Ishikawa (cell line): Measurements from ENCODE around the gene CACYBP.

ENCODE experiments used
- CEBPB ChIP-seq: IDR thresholded peaks from 2 replicates; pipeline ENCODE4 v1.6.1; 2012
- CREB1 ChIP-seq: IDR thresholded peaks from 2 replicates; pipeline ENCODE4 v1.6.1; 2012; ENCODE audit warnings: low read depth
- EP300 ChIP-seq: IDR thresholded peaks from 2 replicates; pipeline ENCODE4 v1.6.1; 2012; ENCODE audit warnings: borderline replicate concordance
- FOXM1 ChIP-seq: IDR thresholded peaks from 2 replicates; pipeline ENCODE4 v1.6.1; 2012; ENCODE audit warnings: low read depth, borderline replicate concordance
- MAX ChIP-seq: IDR thresholded peaks from 2 replicates; pipeline ENCODE4 v1.6.1; 2012
- NFIC ChIP-seq: IDR thresholded peaks from 2 replicates; pipeline ENCODE4 v1.6.1; 2012
- RAD21 ChIP-seq: IDR thresholded peaks from 2 replicates; pipeline ENCODE4 v1.6.1; 2012; ENCODE audit warnings: low read depth
- REST ChIP-seq: IDR thresholded peaks from 2 replicates; pipeline ENCODE4 v1.6.1; 2012; ENCODE audit warnings: low read depth, mild to moderate bottlenecking
- TAF1 ChIP-seq: IDR thresholded peaks from 2 replicates; pipeline ENCODE4 v1.6.1; 2012; ENCODE audit warnings: low read depth, mild to moderate bottlenecking
- TCF12 ChIP-seq: IDR thresholded peaks from 2 replicates; pipeline ENCODE4 v1.6.1; 2012; ENCODE audit warnings: low read depth
- TEAD4 ChIP-seq: IDR thresholded peaks from 2 replicates; pipeline ENCODE4 v1.6.1; 2012
- USF1 ChIP-seq: IDR thresholded peaks from 2 replicates; pipeline ENCODE4 v1.6.1; 2012
- YY1 ChIP-seq: IDR thresholded peaks from 2 replicates; pipeline ENCODE4 v1.6.1; 2012; ENCODE audit warnings: low read depth
- ZBTB7A ChIP-seq: IDR thresholded peaks from 2 replicates; pipeline ENCODE4 v1.6.1; 2012; ENCODE audit warnings: low read depth

CACYBP gene

GRCh38 chr1:174999936-175000696 is at the start of gene CACYBP:
Gene CACYBP (plus strand): TSS chr1:174999947. CDS start chr1:175000181, 234 bp downstream.
- TF ChIP-seq TAF1 (peak; percentile 50; the same call in 1 of the 2 replicates), MAX (peak; percentile 96), TEAD4 (peak; percentile 25; the same call in 1 of the 2 replicates), REST (no peak)

GRCh38 chr1:174953285-174954072 is 46.3 kb upstream of the CACYBP start:
- TF ChIP-seq CEBPB: no peak

GRCh38 chr1:174954073-174954460 is 45.7 kb upstream of the CACYBP start:
- TF ChIP-seq MAX (no peak), FOXM1 (no peak), TAF1 (no peak), TEAD4 (no peak), TCF12 (no peak), RAD21 (no peak)

GRCh38 chr1:174954671-174955669 is 44.8 kb upstream of the CACYBP start:
- TF ChIP-seq TEAD4 (no peak), NFIC (no peak), MAX (no peak), RAD21 (no peak)

- TF ChIP-seq ZBTB7A (no peak), TAF1 (no peak), TCF12 (no peak), EP300 (no peak), NFIC (no peak), CREB1 (no peak)
Observed at GRCh38 chr1:174956086-174956485, 43.7 kb upstream of the CACYBP start.

- TF ChIP-seq REST: no peak
- TF ChIP-seq MAX: no peak
- no peak for TF ChIP-seq FOXM1
- TF ChIP-seq YY1: no peak
- TF ChIP-seq USF1: no peak
- TF ChIP-seq TAF1: no peak
- no peak for TF ChIP-seq RAD21
- no peak for TF ChIP-seq ZBTB7A
- TF ChIP-seq TEAD4: no peak
- no peak for TF ChIP-seq CREB1
- TF ChIP-seq EP300: no peak
Observed at GRCh38 chr1:174956976-174957375, 42.8 kb upstream of the CACYBP start.
